T-cell (primary cell): Measurements from ENCODE around the gene CTNND2. TPM values are rescaled to one million over a fixed set of nuclear protein-coding genes. Genes with fewer than 3 reads are reported as not detected.

Experiments
- ATAC-seq, 4 experiments: fragments of 200-7000 bp in 3 of 4; fragments of 150-1000 bp in 1 of 4; cut with Tn5 transposase; replicated peaks in 1 of 4; 1 replicate in 3 of 4; 2 replicates in 1 of 4; pipeline ENCODE4 v1.10.0; 2021; ENCODE audit warnings: moderate library complexity in 3 of 4, mild to moderate bottlenecking in 2 of 4, moderate number of reproducible peaks in 1 of 4
- CTCF ChIA-PET, 2 donors: fragments of 300-600 bp; sonication (Branson Sonifier 250); formaldehyde crosslinking; loops; one replicate each; lab custom pipeline; 2022; ENCODE audit warnings: antibody characterized with exemption in 2 of 2; lab: Charles Lee
- POLR2A ChIA-PET, 2 donors: fragments of 300-600 bp; sonication (Branson Sonifier 250); formaldehyde crosslinking; loops; one replicate each; lab custom pipeline; 2022; ENCODE audit warnings: antibody characterized with exemption in 2 of 2; lab: Charles Lee
- DNase-seq, 35 experiments: peaks; one replicate each; pipeline versions ENCODE4 v3.0.0 to v3.0.0-alpha.2; 2013 to 2023
- H3K27ac ChIP-seq: one replicate; pipeline ENCODE4 v1.5.1; 2013; ENCODE audit warnings: low read length
- H3K27me3 ChIP-seq, 2 experiments: replicated peaks in 1 of 2; 1 replicate in 1 of 2; 2 replicates in 1 of 2; pipeline versions ENCODE4 v1.6.1 to v1.7.0; 2013; ENCODE audit warnings: low read length in 1 of 2, mixed read lengths in 1 of 2; ENCODE audit not compliant: control insufficient read depth in 2 of 2, insufficient read depth in 2 of 2; ENCODE audit errors: extremely low read depth in 1 of 2
- H3K36me3 ChIP-seq, 2 donors: 1 replicate in 1 of 2; 2 replicates in 1 of 2; pipeline versions ENCODE4 v1.6.1 to v1.7.0; 2013; ENCODE audit warnings: low read length in 1 of 2; ENCODE audit not compliant: control insufficient read depth in 2 of 2, insufficient read depth in 1 of 2; ENCODE audit errors: extremely low read depth in 1 of 2
- H3K4me1 ChIP-seq, 2 experiments: 1 replicate in 1 of 2; 2 replicates in 1 of 2; pipeline versions ENCODE4 v1.6.1 to v1.7.0; 2013; ENCODE audit warnings: low read length in 2 of 2, mixed read lengths in 1 of 2; ENCODE audit not compliant: insufficient read depth in 2 of 2, control insufficient read depth in 1 of 2; ENCODE audit errors: extremely low read depth in 1 of 2
- H3K4me3 ChIP-seq, 2 donors: 1 replicate in 1 of 2; 2 replicates in 1 of 2; pipeline versions ENCODE4 v1.5.1 to v1.7.0; 2013; ENCODE audit warnings: mild to moderate bottlenecking in 2 of 2, low read length in 1 of 2, moderate library complexity in 1 of 2; ENCODE audit not compliant: control insufficient read depth in 1 of 2; ENCODE audit errors: extremely low read depth in 1 of 2
- H3K9me3 ChIP-seq: 2 replicates; pipeline ENCODE4 v1.7.0; 2013
- H3K27ac Mint-ChIP-seq, 2 donors: one replicate each; pipeline ENCODE4 v1.8.0; 2020 to 2021; ENCODE audit warnings: mild to moderate bottlenecking in 2 of 2, mixed read lengths in 2 of 2
- H3K27me3 Mint-ChIP-seq, 2 donors: one replicate each; pipeline ENCODE4 v1.8.0; 2021 to 2022; ENCODE audit warnings: mixed read lengths in 2 of 2
- H3K36me3 Mint-ChIP-seq: one replicate; pipeline ENCODE4 v1.8.0; 2021; ENCODE audit warnings: mixed read lengths
- H3K4me1 Mint-ChIP-seq, 3 donors: one replicate each; pipeline ENCODE4 v1.8.0; 2020 to 2022; ENCODE audit warnings: mixed read lengths in 3 of 3, mild to moderate bottlenecking in 1 of 3
- H3K4me3 Mint-ChIP-seq, 3 donors: one replicate each; pipeline ENCODE4 v1.8.0; 2020 to 2022; ENCODE audit warnings: mild to moderate bottlenecking in 3 of 3, mixed read lengths in 3 of 3, moderate library complexity in 3 of 3
- H3K9me3 Mint-ChIP-seq, 3 donors: one replicate each; pipeline ENCODE4 v1.8.0; 2020 to 2022; ENCODE audit warnings: mixed read lengths in 3 of 3
- WGBS: methylation state at CpG from one replicate; pipeline ENCODE4 v1.1.5; 2013; ENCODE audit warnings: missing lambda C conversion rate; ENCODE audit not compliant: insufficient coverage; 5-methylcytosine and 5-hydroxymethylcytosine counted together
- total RNA-seq, 35 experiments: library from RNA in 6 of 35; stranded (reverse) in 6 of 35; fragments of 120-200 nt in 1 of 35; gene quantifications; one replicate each; pipeline versions ENCODE4 v1.2.1 to v1.2.4 and lab custom pipeline; 2013 to 2026

CTNND2 gene
- total RNA-seq, 5 donors from 2014 or later (not counting 1 experiment from before 2014, with no cell fraction given): 0.22 TPM; not detected in 4

GRCh38 chr5:11054014-11054413 lies 850.2 kb downstream of the CTNND2 start:
- ChIA-PET POLR2A (no interaction called here), CTCF (no interaction called here)
- ATAC-seq: no peak
- Mint-ChIP-seq H3K4me1 (no peaks in the 10 kb centered on the region), H3K4me3 (no peak overlapping the region), H3K27me3 (peaks cover 0 to 3% of the 10 kb centered on the region in 2 donors), H3K36me3 (no peaks in the 10 kb centered on the region), H3K27ac (no peak overlapping the region), H3K9me3 (peaks cover 0 to 4% (median 0%) of the 10 kb centered on the region in 3 donors)
- Histone ChIP-seq H3K36me3 (no peaks in the 10 kb centered on the region), H3K27ac (no peak overlapping the region), H3K27me3 (peaks cover 0 to 5% of the 10 kb centered on the region in 2 experiments), H3K4me1 (no peaks in the 10 kb centered on the region), H3K9me3 (no peaks in the 10 kb centered on the region), H3K4me3 (no peak overlapping the region)
- no CpG with 5 or more reads among the region's 3 CpGs for WGBS
- no peak for DNase-seq

- no peaks in the 10 kb centered on the region for H3K36me3 Mint-ChIP-seq
- ATAC-seq (no peak), DNase-seq (no peak)
- ChIA-PET CTCF (no interaction called here), POLR2A (no interaction called here)
- H3K9me3 Mint-ChIP-seq: peaks cover 0 to 4% (median 0%) of the 10 kb centered on the region in 3 donors
- no peak overlapping the region for H3K4me3 Mint-ChIP-seq
- no peak overlapping the region for H3K27ac Mint-ChIP-seq
- no peak overlapping the region for H3K27ac ChIP-seq
- H3K4me1 Mint-ChIP-seq: no peaks in the 10 kb centered on the region
- H3K27me3 ChIP-seq: no peaks in the 10 kb centered on the region
- no peaks in the 10 kb centered on the region for H3K36me3 ChIP-seq
- no peak overlapping the region for H3K4me3 ChIP-seq
- no peaks in the 10 kb centered on the region for H3K4me1 ChIP-seq
- H3K27me3 Mint-ChIP-seq: peaks cover 0 to 3% of the 10 kb centered on the region in 2 donors
- H3K9me3 ChIP-seq: no peaks in the 10 kb centered on the region
Measured at GRCh38 chr5:11052871-11053270, 851.4 kb downstream of the CTNND2 start.

- no peak overlapping the region for H3K4me3 Mint-ChIP-seq
- no peak overlapping the region for H3K27ac Mint-ChIP-seq
- no peaks in the 10 kb centered on the region for H3K4me1 ChIP-seq
- no peaks in the 10 kb centered on the region for H3K4me1 Mint-ChIP-seq
- 63% methylated on average over 2 of the region's 3 CpGs for WGBS
- no peak overlapping the region for H3K4me3 ChIP-seq
- H3K9me3 Mint-ChIP-seq: no peaks in the 10 kb centered on the region
- H3K27ac ChIP-seq: no peak overlapping the region
- H3K36me3 Mint-ChIP-seq: no peaks in the 10 kb centered on the region
- H3K27me3 ChIP-seq: no peaks in the 10 kb centered on the region
- H3K27me3 Mint-ChIP-seq: peaks cover 3 to 4% of the 10 kb centered on the region in 2 donors
- DNase-seq: no peak
- H3K36me3 ChIP-seq: no peaks in the 10 kb centered on the region
- CTCF ChIA-PET: interaction anchor here in 1 of 2 donors (1.0 kb wide), 1 partner anchor 8 kb away, joined by 3 read pairs; no protein-coding TSS in a partner anchor
- POLR2A ChIA-PET: no interaction called here
- no peak for ATAC-seq
- no peaks in the 10 kb centered on the region for H3K9me3 ChIP-seq
Measured at GRCh38 chr5:11050596-11051304, 853.5 kb downstream of the CTNND2 start.

- H3K9me3 Mint-ChIP-seq: no peaks in the 10 kb centered on the region
- no peak for ATAC-seq
- ChIA-PET CTCF (no interaction called here), POLR2A (no interaction called here)
- Histone ChIP-seq H3K27me3 (no peaks in the 10 kb centered on the region), H3K4me3 (no peak overlapping the region), H3K27ac (no peak overlapping the region), H3K36me3 (no peaks in the 10 kb centered on the region), H3K9me3 (no peaks in the 10 kb centered on the region), H3K4me1 (no peaks in the 10 kb centered on the region)
- H3K4me3 Mint-ChIP-seq: no peak overlapping the region
- no peaks in the 10 kb centered on the region for H3K4me1 Mint-ChIP-seq
- H3K27me3 Mint-ChIP-seq: peaks cover 4 to 5% of the 10 kb centered on the region in 2 donors
- peak in 1 of 35 experiments; percentile 2 for DNase-seq
- WGBS: no CpG with 5 or more reads among the region's 4 CpGs
- H3K27ac Mint-ChIP-seq: no peak overlapping the region
- no peaks in the 10 kb centered on the region for H3K36me3 Mint-ChIP-seq
Measured at GRCh38 chr5:11048760-11049159, 855.5 kb downstream of the CTNND2 start.

GRCh38 chr5:11047625-11048024 lies 856.6 kb downstream of the CTNND2 start:
- no peak overlapping the region for H3K4me3 Mint-ChIP-seq

GRCh38 chr5:11047030-11047429 lies 857.2 kb downstream of the CTNND2 start:
- DNase-seq (no peak), ATAC-seq (no peak)
- no peaks in the 10 kb centered on the region for H3K9me3 Mint-ChIP-seq
- H3K4me3 Mint-ChIP-seq: no peak overlapping the region
- Histone ChIP-seq H3K27ac (no peak overlapping the region), H3K4me3 (no peak overlapping the region), H3K36me3 (no peaks in the 10 kb centered on the region), H3K27me3 (no peaks in the 10 kb centered on the region), H3K4me1 (no peaks in the 10 kb centered on the region), H3K9me3 (no peaks in the 10 kb centered on the region)
- ChIA-PET POLR2A (no interaction called here), CTCF (no interaction called here)
- WGBS: 92% methylated on average over 3 of the region's 7 CpGs
- H3K27ac Mint-ChIP-seq: no peak overlapping the region
- H3K36me3 Mint-ChIP-seq: no peaks in the 10 kb centered on the region
- peaks cover 5 to 6% of the 10 kb centered on the region in 2 donors for H3K27me3 Mint-ChIP-seq
- H3K4me1 Mint-ChIP-seq: no peaks in the 10 kb centered on the region

More at GRCh38 chr5:11047625-11048024, 856.6 kb downstream of the CTNND2 start:
- peaks cover 4 to 5% of the 10 kb centered on the region in 2 donors for H3K27me3 Mint-ChIP-seq
- H3K27me3 ChIP-seq: no peaks in the 10 kb centered on the region
- H3K27ac ChIP-seq: no peak overlapping the region
- CTCF ChIA-PET: no interaction called here
- ATAC-seq (no peak), DNase-seq (no peak)
- H3K4me1 Mint-ChIP-seq: no peaks in the 10 kb centered on the region
- H3K36me3 ChIP-seq: no peaks in the 10 kb centered on the region
- WGBS: 76% methylated on average over 4 of the region's 5 CpGs
- no peaks in the 10 kb centered on the region for H3K9me3 ChIP-seq
- H3K4me3 ChIP-seq: no peak overlapping the region
- no peak overlapping the region for H3K27ac Mint-ChIP-seq
- no peaks in the 10 kb centered on the region for H3K9me3 Mint-ChIP-seq
- POLR2A ChIA-PET: no interaction called here
- no peaks in the 10 kb centered on the region for H3K36me3 Mint-ChIP-seq
- no peaks in the 10 kb centered on the region for H3K4me1 ChIP-seq
